GM21528 (cell line): Measurements from ENCODE around the gene CUX1.
"Not testable (repeated sequence)": the region's sequence is repeated elsewhere in the genome, so short reads cannot be mapped to it uniquely, and the experiment has no call there.

Experiments used
- ATAC-seq: cut with Tn5 transposase; IDR thresholded peaks from one replicate; pipeline ENCODE4 v1.9.1; 2021; ENCODE audit warnings: mild to moderate bottlenecking, moderate library complexity; ENCODE audit not compliant: unreplicated experiment, low FRiP score

Gene CUX1

DNA sequence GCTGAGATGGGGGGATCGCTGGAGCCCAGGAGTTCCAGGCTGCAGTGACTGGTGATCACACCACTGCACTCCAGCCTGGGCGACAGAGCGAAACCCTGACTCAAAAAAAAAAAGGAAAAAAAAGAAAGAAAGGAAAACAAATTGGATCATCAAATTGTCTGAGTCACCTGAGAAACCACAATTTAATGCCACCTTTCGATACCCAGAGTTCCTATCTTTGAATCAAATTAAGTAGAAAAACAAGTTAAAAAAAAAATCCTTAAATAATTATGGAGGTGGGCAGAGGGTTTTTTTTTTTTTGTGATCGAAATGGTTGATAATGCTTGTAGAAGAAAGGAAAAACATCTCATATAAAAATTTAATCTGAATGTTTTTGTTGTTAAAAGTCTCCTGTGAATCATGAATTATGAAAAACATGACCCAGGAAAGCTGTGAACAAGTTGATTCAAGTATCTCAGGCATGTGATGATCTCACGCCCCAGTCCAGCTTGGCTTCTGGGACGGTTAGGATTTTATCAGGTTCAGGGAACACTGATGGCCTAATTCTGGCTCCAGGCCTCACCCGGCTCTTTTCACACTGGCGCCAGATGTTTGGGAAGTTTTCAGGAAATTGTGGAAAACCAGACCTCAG, 25.3 kb upstream of the CUX1 start:
- ATAC-seq: no peak

- ATAC-seq: not testable (repeated sequence)
These were observed 24.7 kb upstream of the CUX1 start for GRCh38 chr7:101792682-101793071.

- ATAC-seq: no peak
These were observed 22.0 kb upstream of the CUX1 start for GRCh38 chr7:101795461-101795860.

DNA sequence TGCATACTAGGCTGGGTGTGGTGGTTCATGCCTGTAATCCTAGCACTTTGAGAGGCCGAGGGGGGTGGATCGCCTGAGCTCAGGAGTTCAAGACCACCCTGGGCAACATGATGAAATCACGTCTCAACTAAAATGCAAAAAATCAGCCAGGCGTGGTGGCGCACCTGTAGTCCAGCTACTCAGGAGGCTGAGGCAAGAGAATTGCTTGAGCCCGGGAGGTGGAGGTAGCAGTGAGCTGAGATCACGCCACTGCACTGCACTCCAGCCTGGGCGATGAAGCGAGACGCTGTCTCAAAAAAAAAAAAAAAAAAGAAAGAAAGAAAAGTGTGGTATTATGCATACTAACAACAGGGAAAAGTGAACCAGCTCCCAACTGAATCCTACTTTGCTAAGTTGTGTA, 19.3 kb upstream of the CUX1 start:
- not testable (repeated sequence) for ATAC-seq

- no peak for ATAC-seq
These were observed 14.0 kb upstream of the CUX1 start for GRCh38 chr7:101803203-101804087.

DNA sequence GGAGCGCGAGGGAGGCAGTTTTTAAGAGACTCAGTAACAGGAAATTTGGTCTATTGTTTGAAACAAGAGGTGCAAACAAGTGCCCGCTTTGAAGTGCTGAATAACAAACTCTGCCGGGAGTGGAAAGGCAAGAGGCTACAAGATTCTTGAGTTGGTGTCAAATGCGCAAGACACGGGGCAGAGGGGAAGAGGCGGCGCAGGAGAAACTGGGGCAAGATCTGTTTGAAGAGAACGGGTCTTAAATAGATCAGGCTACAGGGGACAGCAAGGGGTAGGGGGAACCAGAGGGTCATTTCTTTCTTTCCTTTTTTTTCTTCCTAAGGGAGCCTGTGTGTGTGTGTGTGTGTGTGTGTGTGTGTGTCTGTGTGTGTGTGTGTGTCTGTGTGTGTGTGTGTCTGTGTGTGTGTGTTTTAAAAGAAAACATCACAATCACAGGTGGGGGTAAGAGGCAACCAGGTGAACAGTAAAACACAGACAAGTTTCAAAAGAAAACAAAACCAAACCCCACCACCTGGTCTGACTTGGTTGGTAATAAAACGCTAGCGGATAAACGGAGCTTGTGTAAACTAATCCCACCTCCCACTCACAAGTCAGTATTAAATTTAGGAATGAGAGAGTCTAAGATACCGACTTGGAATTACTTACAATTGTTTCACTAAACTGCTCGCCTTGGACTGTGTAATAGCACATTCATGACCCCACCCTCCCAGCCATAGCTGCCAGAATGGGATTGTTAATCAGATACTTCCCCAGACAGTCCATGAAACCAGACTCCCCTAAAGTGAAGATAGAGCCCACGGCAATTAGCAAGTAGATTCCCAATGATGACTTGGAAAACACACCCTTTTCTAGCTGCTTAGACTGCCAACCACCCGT, 13.1 kb upstream of the CUX1 start:
- ATAC-seq: no peak

DNA sequence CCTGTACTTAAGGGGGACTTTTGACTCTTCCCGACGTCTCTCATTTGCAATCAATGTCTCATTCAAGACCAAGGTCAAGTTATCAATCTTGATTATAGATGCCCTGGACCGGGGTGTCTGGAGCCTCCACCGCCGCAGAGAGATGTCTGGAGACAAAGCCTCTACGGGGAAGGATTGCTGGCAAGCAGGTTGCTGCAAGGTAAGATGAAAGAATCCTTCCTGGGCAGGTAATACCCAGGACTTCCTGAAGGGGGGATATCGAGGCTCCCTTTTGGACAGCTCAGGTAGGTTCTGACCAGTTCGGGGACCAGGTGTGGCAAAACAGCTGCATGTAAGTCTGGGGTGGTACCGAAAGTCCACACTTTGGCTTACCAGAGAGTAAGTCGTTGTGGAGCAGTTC, 12.5 kb upstream of the CUX1 start:
- ATAC-seq: no peak

GRCh38 chr7:101812595-101812994, 4.8 kb upstream of the CUX1 start:
- no peak for ATAC-seq

- ATAC-seq: no peak
These were observed 3.9 kb upstream of the CUX1 start for GRCh38 chr7:101813402-101814019.

- ATAC-seq: no peak
These were observed 3.1 kb upstream of the CUX1 start for GRCh38 chr7:101814081-101814990.

- ATAC-seq: peak; percentile 37
These were observed 2.2 kb upstream of the CUX1 start for GRCh38 chr7:101814991-101815825.

DNA sequence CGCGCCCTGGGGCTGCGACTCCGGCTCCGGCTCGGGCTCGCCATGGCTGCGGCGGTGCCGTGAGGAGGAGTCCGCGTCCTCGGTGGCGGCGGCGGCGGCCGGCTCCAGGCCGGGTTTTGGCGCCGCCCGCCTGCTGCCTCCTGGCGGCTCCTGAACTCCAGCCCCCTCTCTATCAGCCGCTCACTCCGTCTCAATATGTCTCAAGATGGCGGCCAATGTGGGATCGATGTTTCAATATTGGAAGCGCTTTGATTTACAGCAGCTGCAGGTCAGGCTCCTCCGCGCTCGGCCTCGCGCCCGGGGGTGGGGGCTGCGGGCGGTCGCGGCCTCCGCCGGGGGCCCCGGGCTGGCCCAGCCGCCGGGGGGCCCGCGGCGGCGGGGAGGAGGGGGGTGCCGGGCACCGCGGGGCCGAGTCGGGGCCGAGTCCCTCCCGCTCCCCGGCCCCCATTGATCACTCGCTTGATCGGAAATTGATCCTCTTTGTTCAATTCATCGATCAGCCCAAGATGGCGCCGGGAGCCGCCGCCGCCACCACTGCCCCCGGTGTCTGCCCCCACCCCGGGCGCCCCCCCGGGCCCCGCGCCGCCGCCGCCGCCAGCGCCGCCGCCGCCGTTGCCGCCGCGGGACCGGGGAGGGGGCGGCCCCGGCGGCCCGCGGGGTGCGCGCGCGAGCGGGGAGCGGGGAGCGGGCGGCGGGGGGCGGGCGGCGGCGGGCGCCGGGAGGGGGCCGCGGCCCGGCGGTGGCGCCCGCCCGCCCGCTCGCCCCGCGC, 1.4 kb upstream of the CUX1 start:
- peak; percentile 59 for ATAC-seq

DNA sequence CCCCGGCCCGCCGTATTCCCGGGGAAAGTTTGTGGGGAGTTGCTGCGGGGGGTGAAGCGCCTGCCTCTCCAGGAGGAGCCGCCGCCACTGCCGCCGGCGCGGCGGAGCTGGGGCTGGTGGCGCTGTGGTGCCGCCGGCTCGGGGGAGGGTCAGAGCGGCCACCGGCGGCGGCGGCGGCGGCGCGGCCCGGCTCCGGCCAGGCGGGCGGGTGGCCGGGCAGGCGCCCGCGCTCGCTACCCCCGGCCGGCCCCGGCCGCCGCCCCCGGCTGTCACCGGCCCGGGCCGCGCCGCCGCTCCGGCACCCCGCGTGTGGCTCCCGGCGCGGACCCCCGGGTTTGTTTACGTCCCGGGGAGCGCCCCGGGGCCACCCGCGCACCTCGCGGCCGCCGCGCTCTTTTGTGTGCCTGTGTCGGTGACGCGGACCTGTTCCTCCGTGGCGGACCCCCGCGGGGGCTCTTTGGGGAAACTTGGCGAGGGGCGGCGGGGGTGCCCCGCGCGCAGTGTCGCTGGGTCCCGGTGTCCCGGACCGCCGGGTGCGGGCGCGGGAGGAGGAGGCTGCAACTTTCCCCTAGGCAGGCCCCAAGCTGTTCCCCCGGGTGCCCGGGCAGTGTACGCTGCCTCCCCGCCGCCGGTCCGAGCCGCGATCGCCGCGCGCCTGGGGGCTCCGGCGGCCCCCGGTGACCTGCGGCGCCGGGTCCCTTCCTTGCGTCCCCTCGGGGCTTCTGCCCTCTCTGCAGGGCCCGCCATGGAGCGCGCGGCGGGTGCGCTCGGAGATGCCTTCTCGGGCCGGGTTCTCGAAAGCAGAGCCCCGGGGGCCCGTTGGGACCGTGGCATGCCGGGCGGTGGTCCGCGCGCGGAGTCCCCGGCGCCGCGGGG, 593 bp upstream of the CUX1 start:
- no peak for ATAC-seq

DNA sequence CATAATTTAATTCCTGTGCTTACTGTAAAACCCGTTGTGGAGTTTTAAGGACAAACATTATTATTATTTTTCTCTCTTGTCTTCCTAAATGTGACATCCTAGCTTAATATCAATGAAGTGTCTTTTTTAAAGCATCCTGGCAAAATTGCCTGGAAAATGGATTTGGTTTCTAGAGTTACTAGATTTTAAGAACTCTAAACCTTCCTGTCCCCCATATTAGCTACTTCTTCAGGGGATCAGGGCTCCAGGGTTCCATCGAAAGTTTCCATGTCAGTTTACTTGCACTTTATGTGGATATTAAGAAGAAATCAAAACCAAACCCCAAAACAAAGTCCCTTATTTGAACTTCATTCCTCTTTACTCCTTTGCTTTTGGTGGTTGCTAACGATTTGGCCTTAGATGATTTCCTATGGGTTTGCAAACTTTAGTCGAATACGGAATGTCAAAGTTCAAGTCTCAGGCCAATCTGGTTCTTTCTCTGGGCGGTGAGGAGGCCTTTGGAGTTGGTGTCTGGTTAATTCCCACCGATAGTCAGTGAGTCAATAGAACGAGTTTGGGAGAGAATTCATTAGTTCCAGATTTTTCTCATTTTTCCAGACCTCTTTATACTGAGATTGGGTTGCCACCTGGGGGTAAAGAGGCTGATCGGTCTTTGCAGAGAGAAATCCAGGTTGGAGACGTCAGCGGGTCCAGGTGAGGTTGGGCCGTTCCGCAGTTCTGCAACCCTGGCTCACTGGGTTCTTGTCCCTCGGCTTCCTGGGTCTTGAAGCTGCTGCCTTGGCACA, 1.1 kb downstream of the CUX1 start:
- no peak for ATAC-seq

DNA sequence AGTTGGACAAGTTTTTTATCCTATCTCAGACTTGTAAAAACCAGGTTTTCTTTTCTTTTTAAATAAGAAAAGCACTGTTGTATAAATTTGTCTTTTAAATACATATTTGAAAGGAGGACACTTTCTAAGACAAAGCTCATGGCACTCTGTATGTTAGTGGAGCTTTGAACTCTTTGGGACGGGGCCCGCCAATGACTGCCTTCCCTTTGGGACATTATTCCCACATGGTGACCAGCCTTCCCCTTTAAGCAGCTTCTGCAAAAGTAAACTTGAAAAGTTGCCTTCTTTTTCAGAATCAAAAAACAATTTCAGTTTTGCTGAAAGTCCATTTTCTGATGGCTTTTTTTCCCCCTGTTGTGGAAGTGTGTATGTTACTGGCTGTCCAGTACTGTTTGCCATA, 1.8 kb downstream of the CUX1 start:
- ATAC-seq: no peak

DNA sequence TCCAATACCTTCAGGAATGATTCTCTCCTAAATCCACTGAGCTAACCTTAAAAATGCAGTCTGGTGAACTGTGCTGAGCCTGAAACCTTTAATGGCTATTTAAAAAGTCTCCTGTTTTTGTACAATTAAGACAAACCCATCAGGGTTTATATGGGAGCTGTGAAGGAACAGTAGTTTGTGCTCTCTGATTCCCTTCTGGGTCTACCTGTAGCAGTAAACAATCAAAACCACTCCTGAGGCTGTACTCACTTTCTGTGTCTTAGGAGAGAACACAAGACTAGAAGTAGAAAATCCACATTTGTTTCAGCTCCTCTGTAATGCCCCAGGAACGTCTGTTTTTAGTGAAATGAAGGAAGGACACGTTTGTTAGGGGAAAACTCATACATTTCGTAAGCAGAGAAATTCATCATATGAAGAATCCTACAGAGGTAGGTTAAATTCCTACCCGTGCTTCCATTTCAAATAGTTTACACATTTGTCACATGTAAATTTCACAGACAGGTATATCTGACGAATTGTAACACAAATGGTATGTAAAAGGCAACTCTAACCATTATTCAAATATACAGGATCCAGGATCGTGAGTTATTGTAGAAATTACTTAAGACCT, 2.6 kb downstream of the CUX1 start:
- ATAC-seq: no peak
